Panc1 (cell line): ENCODE data around the gene C12orf56. TPM values are rescaled to one million over a fixed set of nuclear protein-coding genes. Genes with fewer than 3 reads are reported as not detected.

ENCODE experiments used
- ATAC-seq: fragments of 200-7000 bp; cut with Tn5 transposase; 2 replicates; pipeline ENCODE4 v1.9.1; 2020; ENCODE audit warnings: mild to moderate bottlenecking, moderate library complexity
- BruUV-seq: library from RNA; stranded (reverse); fragments of 400-500 nt; replicated peaks from 2 replicates; lab custom pipeline; 2021; lab: Mats Ljungman, UMichigan
- CTCF ChIA-PET: fragments of 300-600 bp; sonication (Branson Sonifier 250); formaldehyde crosslinking; loops from one replicate; lab custom pipeline; 2022; ENCODE audit warnings: antibody characterized with exemption; lab: Charles Lee
- POLR2A ChIA-PET: fragments of 300-600 bp; sonication (Branson Sonifier 250); formaldehyde crosslinking; loops from one replicate; lab custom pipeline; 2022; ENCODE audit warnings: antibody characterized with exemption; lab: Charles Lee
- DNase-seq: peaks from one replicate; pipeline ENCODE4 v3.0.0-alpha.2; 2010; ENCODE audit warnings: low read depth, low spot score
- H3K27ac ChIP-seq: 2 replicates; pipeline ENCODE4 v1.5.1; 2011; ENCODE audit warnings: mild to moderate bottlenecking, low read length, inconsistent platforms
- H3K27me3 ChIP-seq: fragments of 200-500 bp; sonication (Bioruptor generic); 2 replicates; pipeline ENCODE4 v1.6.0; 2014; ENCODE audit warnings: low read length, inconsistent platforms; ENCODE audit not compliant: control insufficient read depth, insufficient read depth
- H3K36me3 ChIP-seq: fragments of 200-500 bp; sonication (Bioruptor generic); 2 replicates; pipeline ENCODE4 v1.5.1; 2014; ENCODE audit warnings: inconsistent platforms, mild to moderate bottlenecking, low read length, moderate library complexity; ENCODE audit not compliant: control insufficient read depth, insufficient read depth
- H3K4me1 ChIP-seq: 2 replicates; pipeline ENCODE4 v1.5.1; 2011; ENCODE audit warnings: inconsistent platforms, mild to moderate bottlenecking, low read length, moderate library complexity; ENCODE audit not compliant: control insufficient read depth, insufficient read depth
- H3K4me3 ChIP-seq, 2 experiments: 2 replicates each; pipeline ENCODE4 v1.5.1; 2011 to 2012; ENCODE audit warnings: low read depth in 2 of 2, low read length in 2 of 2, mild to moderate bottlenecking in 2 of 2, inconsistent platforms in 1 of 2, moderate library complexity in 1 of 2
- H3K9me3 ChIP-seq: fragments of 200-500 bp; sonication (Bioruptor generic); 2 replicates; pipeline ENCODE4 v1.5.1; 2014; ENCODE audit warnings: low read depth, mild to moderate bottlenecking, inconsistent platforms, low read length, moderate library complexity; ENCODE audit not compliant: control insufficient read depth, insufficient read depth
- CTCF ChIP-seq: fragments of 450-650 bp; IDR thresholded peaks from 2 replicates; pipeline ENCODE4 v1.5.1; 2017; ENCODE audit warnings: mild to moderate bottlenecking
- POLR2AphosphoS5 ChIP-seq: IDR thresholded peaks from 2 replicates; pipeline ENCODE4 v1.6.1; 2012; ENCODE audit warnings: mild to moderate bottlenecking, low read depth, low read length, moderate library complexity
- REST ChIP-seq, 2 experiments: IDR thresholded peaks; 2 replicates each; pipeline ENCODE4 v1.6.1; 2011 to 2012; ENCODE audit warnings: low read depth in 2 of 2, control low read depth in 1 of 2, low read length in 1 of 2, mild to moderate bottlenecking in 1 of 2, moderate library complexity in 1 of 2; ENCODE audit not compliant: insufficient read depth in 1 of 2
- SIN3A ChIP-seq: IDR thresholded peaks from 2 replicates; pipeline ENCODE4 v1.6.1; 2012; ENCODE audit warnings: low read depth, mild to moderate bottlenecking, low read length, moderate library complexity, borderline replicate concordance; ENCODE audit not compliant: insufficient read depth
- TCF7L2 ChIP-seq: IDR thresholded peaks from 2 replicates; pipeline ENCODE4 v1.6.1; 2011; ENCODE audit warnings: mild to moderate bottlenecking, low read depth, low read length, inconsistent platforms
- in situ Hi-C: cut with HindIII; loops from 2 replicates; pipeline ENCODE4 v1.10.0; 2016; ENCODE audit warnings: low sequenced_read_pairs, low pct_unique_long_range_greater_than_20kb
- intact Hi-C: fragments of 100-400 bp; cut with micrococcal nuclease; formaldehyde crosslinking; loops from one replicate; pipeline ENCODE4 v1.10.0; 2022; ENCODE audit not compliant: unreplicated experiment
- total RNA-seq: library from RNA; stranded (reverse); gene quantifications from one replicate; pipeline ENCODE4 v1.2.1, GENCODE V29; 2021; ENCODE audit not compliant: unreplicated experiment

Gene C12orf56
- total RNA-seq, 1 experiment from 2014 or later: 2.8 TPM

- POLR2A ChIA-PET: no interaction called here
- no peak overlapping the region for H3K27ac ChIP-seq
- no peaks in the 10 kb centered on the region for H3K4me1 ChIP-seq
- H3K9me3 ChIP-seq: no peaks in the 10 kb centered on the region
- intact Hi-C loops: loop anchor here (2.0 to 10.0 kb wide), 2 partner anchors 119 to 589 kb away; no protein-coding TSS in a partner anchor
- no peak for DNase-seq
- ATAC-seq: peak; percentile 88
- H3K27me3 ChIP-seq: no peaks in the 10 kb centered on the region
- H3K36me3 ChIP-seq: no peaks in the 10 kb centered on the region
- in situ Hi-C loops: no loop called here
- no TSS peak for BruUV-seq
- CTCF ChIA-PET: interaction anchor here (0.6 kb wide), 1 partner anchor 117 kb away, joined by 5 read pairs; no protein-coding TSS in a partner anchor
- TF ChIP-seq SIN3A (no peak), TCF7L2 (no peak), POLR2AphosphoS5 (no peak), CTCF (peak; percentile 72)
- H3K4me3 ChIP-seq: no peak overlapping the region
These were observed 116.8 kb downstream of the C12orf56 start for GRCh38 chr12:64273527-64274403.

- CTCF ChIA-PET: interaction anchor here (0.5 to 0.6 kb wide), 2 partner anchors 408 to 527 kb away, joined by 5 to 10 read pairs; no protein-coding TSS in a partner anchor
- in situ Hi-C loops: no loop called here
These were observed 120.1 kb downstream of the C12orf56 start for GRCh38 chr12:64270411-64270810.

More at GRCh38 chr12:64270411-64270810, 120.1 kb downstream of the C12orf56 start:
- TF ChIP-seq SIN3A: no peak
- no peak for TF ChIP-seq REST (IDR thresholded peaks at IDR 0.05; ENCODE audit: insufficient read depth in 1 of 2, low read depth in 2 of 2, low read length in 1 of 2)
- TF ChIP-seq CTCF: no peak
- no peak for TF ChIP-seq TCF7L2
- TF ChIP-seq POLR2AphosphoS5: no peak
- no TSS peak for BruUV-seq
- intact Hi-C loops: loop anchor here (10.0 kb wide), 1 partner anchor 586 kb away; no protein-coding TSS in a partner anchor
- Histone ChIP-seq H3K4me3 (no peak overlapping the region), H3K27ac (no peak overlapping the region), H3K9me3 (no peaks in the 10 kb centered on the region), H3K4me1 (no peaks in the 10 kb centered on the region), H3K27me3 (no peaks in the 10 kb centered on the region), H3K36me3 (no peaks in the 10 kb centered on the region)
- ATAC-seq: no peak
- POLR2A ChIA-PET: no interaction called here
- DNase-seq: no peak
